B cell (primary cell): Measurements from ENCODE around the gene CEACAM3.

Experiments
- EZH2 ChIP-seq: IDR thresholded peaks from 2 replicates; pipeline ENCODE4 v1.6.1; 2012; ENCODE audit warnings: borderline replicate concordance, low read depth, mild to moderate bottlenecking, moderate library complexity, low read length; ENCODE audit not compliant: insufficient read depth, poor library complexity, severe bottlenecking
- TF ChIP-seq, protein P1 (sequence below): fragments of 200-600 bp; IDR thresholded peaks from one replicate; pipeline ENCODE4 v1.8.0; 2022; ENCODE audit warnings: antibody characterized with exemption, mild to moderate bottlenecking

- TF ChIP-seq, protein P1, sequence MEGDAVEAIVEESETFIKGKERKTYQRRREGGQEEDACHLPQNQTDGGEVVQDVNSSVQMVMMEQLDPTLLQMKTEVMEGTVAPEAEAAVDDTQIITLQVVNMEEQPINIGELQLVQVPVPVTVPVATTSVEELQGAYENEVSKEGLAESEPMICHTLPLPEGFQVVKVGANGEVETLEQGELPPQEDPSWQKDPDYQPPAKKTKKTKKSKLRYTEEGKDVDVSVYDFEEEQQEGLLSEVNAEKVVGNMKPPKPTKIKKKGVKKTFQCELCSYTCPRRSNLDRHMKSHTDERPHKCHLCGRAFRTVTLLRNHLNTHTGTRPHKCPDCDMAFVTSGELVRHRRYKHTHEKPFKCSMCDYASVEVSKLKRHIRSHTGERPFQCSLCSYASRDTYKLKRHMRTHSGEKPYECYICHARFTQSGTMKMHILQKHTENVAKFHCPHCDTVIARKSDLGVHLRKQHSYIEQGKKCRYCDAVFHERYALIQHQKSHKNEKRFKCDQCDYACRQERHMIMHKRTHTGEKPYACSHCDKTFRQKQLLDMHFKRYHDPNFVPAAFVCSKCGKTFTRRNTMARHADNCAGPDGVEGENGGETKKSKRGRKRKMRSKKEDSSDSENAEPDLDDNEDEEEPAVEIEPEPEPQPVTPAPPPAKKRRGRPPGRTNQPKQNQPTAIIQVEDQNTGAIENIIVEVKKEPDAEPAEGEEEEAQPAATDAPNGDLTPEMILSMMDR = no peak
- TF ChIP-seq EZH2 = no peak
Measured at GRCh38 chr19:41808663-41809566, 12.5 kb downstream of the CEACAM3 start.
